Osteoblast (primary cell): ENCODE measurements around the gene RPA1. TPM values are rescaled to one million over a fixed set of nuclear protein-coding genes. Genes with fewer than 3 reads are reported as not detected.

Experiments used
- DNase-seq: peaks from one replicate; pipeline ENCODE4 v3.0.0; 2011; ENCODE audit warnings: low spot score, mixed read lengths; ENCODE audit not compliant: insufficient read length; ENCODE audit errors: missing footprints
- H2AFZ ChIP-seq: 2 replicates; pipeline ENCODE4 v1.6.0; 2011; ENCODE audit warnings: mild to moderate bottlenecking, low read length
- H3K27ac ChIP-seq: 2 replicates; pipeline ENCODE4 v1.5.1; 2011; ENCODE audit warnings: mild to moderate bottlenecking, low read depth, low read length, moderate library complexity
- H3K27me3 ChIP-seq: 2 replicates; pipeline ENCODE4 v1.6.0; 2012; ENCODE audit warnings: mild to moderate bottlenecking, control low read depth, inconsistent platforms, low read length, moderate library complexity; ENCODE audit not compliant: insufficient read depth
- H3K36me3 ChIP-seq: 2 replicates; pipeline ENCODE4 v1.5.1; 2011; ENCODE audit warnings: mild to moderate bottlenecking, low read length, control low read depth, moderate library complexity; ENCODE audit not compliant: insufficient read depth
- H3K4me1 ChIP-seq: 2 replicates; pipeline ENCODE4 v1.5.1; 2011; ENCODE audit warnings: mild to moderate bottlenecking, low read length, control low read depth, moderate library complexity; ENCODE audit not compliant: insufficient read depth
- H3K4me2 ChIP-seq: 2 replicates; pipeline ENCODE4 v1.6.0; 2011; ENCODE audit warnings: mild to moderate bottlenecking, low read length; ENCODE audit not compliant: insufficient read depth
- H3K4me3 ChIP-seq: fragments of 200-600 bp; sonication (generic); 3 replicates; pipeline ENCODE4 v1.5.1; 2012; ENCODE audit warnings: mild to moderate bottlenecking, low read length, inconsistent platforms; ENCODE audit not compliant: insufficient read depth
- H3K79me2 ChIP-seq: 2 replicates; pipeline ENCODE4 v1.6.0; 2012; ENCODE audit warnings: mild to moderate bottlenecking, low read length, control low read depth, inconsistent platforms; ENCODE audit not compliant: insufficient read depth
- H3K9me3 ChIP-seq: 2 replicates; pipeline ENCODE4 v1.5.1; 2011; ENCODE audit warnings: low read depth, low read length, control low read depth
- H4K20me1 ChIP-seq: 2 replicates; pipeline ENCODE4 v1.6.0; 2012; ENCODE audit warnings: mild to moderate bottlenecking, low read length, control low read depth; ENCODE audit not compliant: insufficient read depth
- total RNA-seq: library from RNA; depleted of rRNA; stranded (reverse); fragments of >200 nt; gene quantifications from 2 replicates; pipeline ENCODE4 v1.2.3, GENCODE V29; 2012
- TF ChIP-seq, protein P1 (sequence below): IDR thresholded peaks from 2 replicates; pipeline ENCODE4 v1.5.1; 2011; ENCODE audit warnings: mild to moderate bottlenecking, low read depth, low read length, moderate library complexity; ENCODE audit errors: extremely low read depth

The RPA1 gene
- total RNA-seq, 1 donor, result 14.8 TPM

DNA sequence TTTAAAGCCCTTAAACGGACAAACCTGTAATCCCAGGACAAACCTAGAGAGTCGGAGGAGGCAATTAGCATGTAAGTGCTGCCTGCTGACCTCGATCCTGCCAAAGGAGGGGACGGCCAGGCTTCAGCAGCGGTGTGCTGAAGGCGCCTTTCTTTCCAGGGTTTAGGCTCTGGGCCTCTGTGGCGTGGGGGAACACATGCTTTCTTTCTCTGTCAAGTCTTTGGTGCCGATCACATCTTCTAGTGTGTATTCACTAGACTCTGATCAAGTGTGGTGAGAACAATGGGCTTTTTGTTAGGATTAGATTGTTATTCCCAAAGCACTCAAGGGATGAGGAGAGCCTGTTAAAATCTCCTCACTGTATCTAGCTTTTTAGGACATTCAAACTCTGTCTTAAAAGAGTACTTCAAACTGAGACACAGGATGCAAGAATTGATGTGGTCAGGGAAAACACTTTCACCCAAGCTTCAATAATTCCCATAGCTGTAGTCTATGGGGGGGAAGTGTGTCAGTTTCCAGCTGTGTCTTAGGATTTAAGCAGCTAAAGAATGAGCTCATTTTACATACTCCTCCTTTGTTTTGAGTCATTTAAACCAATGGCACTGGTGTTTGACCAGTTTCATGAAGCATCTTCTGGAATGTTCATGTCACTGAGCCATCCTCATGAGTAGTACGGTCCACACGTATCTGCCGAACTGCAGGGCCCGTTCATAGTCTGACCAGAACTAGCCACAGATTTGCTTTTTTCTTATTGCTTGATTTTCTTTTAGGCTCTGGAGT is 51.2 kb downstream of the RPA1 start:
- peak; percentile 85 for DNase-seq
- peaks cover 70% of the 10 kb centered on the region for H3K36me3 ChIP-seq
- H4K20me1 ChIP-seq, result no peaks in the 10 kb centered on the region
- no peaks in the 10 kb centered on the region for H3K79me2 ChIP-seq
- TF ChIP-seq, protein P1, sequence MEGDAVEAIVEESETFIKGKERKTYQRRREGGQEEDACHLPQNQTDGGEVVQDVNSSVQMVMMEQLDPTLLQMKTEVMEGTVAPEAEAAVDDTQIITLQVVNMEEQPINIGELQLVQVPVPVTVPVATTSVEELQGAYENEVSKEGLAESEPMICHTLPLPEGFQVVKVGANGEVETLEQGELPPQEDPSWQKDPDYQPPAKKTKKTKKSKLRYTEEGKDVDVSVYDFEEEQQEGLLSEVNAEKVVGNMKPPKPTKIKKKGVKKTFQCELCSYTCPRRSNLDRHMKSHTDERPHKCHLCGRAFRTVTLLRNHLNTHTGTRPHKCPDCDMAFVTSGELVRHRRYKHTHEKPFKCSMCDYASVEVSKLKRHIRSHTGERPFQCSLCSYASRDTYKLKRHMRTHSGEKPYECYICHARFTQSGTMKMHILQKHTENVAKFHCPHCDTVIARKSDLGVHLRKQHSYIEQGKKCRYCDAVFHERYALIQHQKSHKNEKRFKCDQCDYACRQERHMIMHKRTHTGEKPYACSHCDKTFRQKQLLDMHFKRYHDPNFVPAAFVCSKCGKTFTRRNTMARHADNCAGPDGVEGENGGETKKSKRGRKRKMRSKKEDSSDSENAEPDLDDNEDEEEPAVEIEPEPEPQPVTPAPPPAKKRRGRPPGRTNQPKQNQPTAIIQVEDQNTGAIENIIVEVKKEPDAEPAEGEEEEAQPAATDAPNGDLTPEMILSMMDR, result no peak
- H3K27me3 ChIP-seq, result no peaks in the 10 kb centered on the region
- no peak overlapping the region for H3K27ac ChIP-seq
- H3K4me3 ChIP-seq, result no peak overlapping the region
- no peaks in the 10 kb centered on the region for H3K4me1 ChIP-seq
- no peak overlapping the region for H3K4me2 ChIP-seq
- H2AFZ ChIP-seq, result no peak overlapping the region
- H3K9me3 ChIP-seq, result peaks cover 2% of the 10 kb centered on the region

DNA sequence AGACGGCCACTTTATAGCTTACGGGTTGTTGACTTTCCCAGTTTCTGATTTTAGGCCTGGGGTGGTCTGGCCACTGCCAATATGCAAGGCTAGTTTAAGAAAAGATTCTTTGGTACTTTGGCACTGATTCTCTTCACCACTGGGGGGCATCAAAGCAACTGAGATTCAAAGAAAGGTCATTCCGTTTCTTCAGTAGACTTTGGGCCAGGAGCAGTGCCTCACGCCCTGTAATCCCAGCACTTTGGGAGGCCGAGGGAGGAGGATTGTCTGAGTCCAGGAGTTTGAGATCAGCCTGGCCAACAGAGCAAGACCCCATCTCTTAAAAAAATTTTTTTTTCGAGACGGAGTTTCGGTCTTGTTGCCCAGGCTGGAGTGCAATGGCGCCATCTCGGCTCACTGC is 53.0 kb downstream of the RPA1 start:
- Histone ChIP-seq H3K27me3 (no peaks in the 10 kb centered on the region), H3K9me3 (peaks cover 2% of the 10 kb centered on the region), H3K27ac (no peak overlapping the region), H3K4me3 (no peak overlapping the region), H3K4me1 (no peaks in the 10 kb centered on the region), H2AFZ (no peak overlapping the region), H4K20me1 (no peaks in the 10 kb centered on the region), H3K4me2 (no peak overlapping the region), H3K36me3 (peaks cover 64% of the 10 kb centered on the region), H3K79me2 (no peaks in the 10 kb centered on the region)
- DNase-seq, result no peak
- TF ChIP-seq, protein P1, result peak; percentile 64

DNA sequence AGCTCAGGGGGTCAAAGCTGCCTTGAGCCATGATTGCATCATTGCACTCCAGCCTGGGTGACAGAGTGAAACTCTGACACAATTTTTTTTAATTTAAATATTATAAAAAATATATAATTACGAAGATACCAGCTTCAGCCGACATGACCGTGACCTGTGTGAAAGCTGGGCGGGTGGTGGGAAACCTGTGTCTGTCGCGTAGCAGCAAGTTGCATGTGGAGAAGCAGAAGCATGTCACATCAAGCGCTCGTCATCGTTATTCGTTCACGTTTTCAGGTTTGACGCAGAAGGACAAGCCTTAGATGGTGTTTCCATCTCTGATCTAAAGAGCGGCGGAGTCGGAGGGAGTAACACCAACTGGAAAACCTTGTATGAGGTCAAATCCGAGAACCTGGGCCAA is 53.7 kb downstream of the RPA1 start:
- no peaks in the 10 kb centered on the region for H4K20me1 ChIP-seq
- no peak overlapping the region for H3K4me3 ChIP-seq
- peaks cover 65% of the 10 kb centered on the region for H3K36me3 ChIP-seq
- no peaks in the 10 kb centered on the region for H3K27me3 ChIP-seq
- H3K4me2 ChIP-seq, result no peak overlapping the region
- H3K4me1 ChIP-seq, result no peaks in the 10 kb centered on the region
- H3K27ac ChIP-seq, result no peak overlapping the region
- no peak overlapping the region for H2AFZ ChIP-seq
- H3K9me3 ChIP-seq, result peaks cover 2% of the 10 kb centered on the region
- DNase-seq, result no peak
- H3K79me2 ChIP-seq, result no peaks in the 10 kb centered on the region
- TF ChIP-seq, protein P1, result no peak

DNA sequence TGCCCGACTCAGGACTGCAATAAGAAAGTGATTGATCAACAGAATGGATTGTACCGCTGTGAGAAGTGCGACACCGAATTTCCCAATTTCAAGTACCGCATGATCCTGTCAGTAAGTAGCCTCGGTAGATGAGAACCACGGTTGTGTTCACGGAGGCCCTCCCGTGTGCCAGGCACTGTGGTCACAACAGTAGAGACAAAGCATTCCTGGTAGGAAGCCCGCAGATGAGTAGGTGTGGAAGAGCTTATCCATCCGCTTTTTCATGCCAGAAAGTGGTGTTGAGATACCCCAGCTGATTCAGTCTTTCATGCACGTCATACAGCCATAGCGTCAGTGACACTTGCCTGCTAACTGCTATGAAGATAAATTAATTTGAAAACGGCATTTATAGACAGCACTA is 58.9 kb downstream of the RPA1 start:
- H3K4me2 ChIP-seq, result no peak overlapping the region
- H3K27ac ChIP-seq, result no peak overlapping the region
- H3K4me3 ChIP-seq, result no peak overlapping the region
- no peak overlapping the region for H2AFZ ChIP-seq
- H3K79me2 ChIP-seq, result no peaks in the 10 kb centered on the region
- TF ChIP-seq, protein P1, result no peak
- H3K36me3 ChIP-seq, result peaks cover 67% of the 10 kb centered on the region
- H3K4me1 ChIP-seq, result no peaks in the 10 kb centered on the region
- no peak for DNase-seq
- peaks cover 2% of the 10 kb centered on the region for H3K9me3 ChIP-seq
- no peaks in the 10 kb centered on the region for H3K27me3 ChIP-seq
- no peaks in the 10 kb centered on the region for H4K20me1 ChIP-seq
